GM15510 (cell line): ENCODE data around the gene CAPN7.

ENCODE experiments used
- POLR2A ChIP-seq: IDR thresholded peaks from 3 replicates; pipeline ENCODE4 v1.6.1; 2011; ENCODE audit warnings: borderline replicate concordance; ENCODE audit not compliant: insufficient read length; ENCODE audit errors: extremely low read depth

CAPN7 gene

DNA sequence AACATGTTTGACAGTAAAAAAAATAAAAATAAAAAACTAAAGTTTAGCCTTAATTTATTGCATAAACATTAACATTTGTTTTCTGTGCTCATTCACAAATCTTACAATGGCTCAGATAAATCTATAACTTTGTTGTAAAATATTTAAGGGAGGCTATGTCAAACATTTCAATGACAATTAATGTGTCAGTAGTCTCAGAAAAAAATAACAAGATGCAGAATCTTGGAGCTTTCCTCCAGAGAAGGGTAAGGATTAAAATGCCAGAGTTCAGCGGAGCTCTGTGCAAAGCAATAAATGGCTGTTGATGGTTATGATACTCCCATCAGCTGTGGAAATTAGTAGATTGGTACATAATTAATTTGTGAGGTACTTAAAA, 20.0 kb upstream of the CAPN7 start:
- TF ChIP-seq POLR2A = no peak

DNA sequence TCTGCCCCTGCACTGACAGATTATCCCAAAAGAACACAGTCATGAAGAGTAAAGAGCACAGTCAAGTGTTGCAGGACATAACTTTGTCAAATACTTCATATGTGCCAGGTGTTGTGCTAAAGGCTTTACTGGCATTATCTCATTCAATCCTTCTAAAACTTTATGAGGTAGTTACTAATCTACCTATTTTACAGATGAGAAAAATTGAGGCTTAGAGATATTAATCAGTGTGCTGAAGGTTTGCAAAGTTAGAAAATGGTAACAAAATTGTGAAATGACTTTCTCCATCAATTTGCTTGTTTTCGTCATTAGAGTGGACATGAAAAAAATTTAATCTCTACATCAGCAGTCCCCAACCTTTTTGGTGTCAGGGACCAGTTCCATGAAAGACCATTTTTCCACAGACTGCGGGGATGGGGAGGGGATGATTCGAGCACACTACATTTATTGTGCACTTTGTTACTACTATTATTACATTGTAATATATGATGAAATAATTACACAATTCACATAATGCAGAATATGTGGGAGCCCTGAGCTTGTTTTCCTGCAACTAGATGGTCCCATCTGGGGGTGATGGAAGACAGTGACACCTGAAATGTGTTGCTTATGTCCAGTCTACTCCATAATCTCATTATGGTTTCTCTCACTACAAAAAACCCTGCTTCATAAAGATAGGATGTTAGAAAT, 8.6 kb upstream of the CAPN7 start:
- no peak for TF ChIP-seq POLR2A

DNA sequence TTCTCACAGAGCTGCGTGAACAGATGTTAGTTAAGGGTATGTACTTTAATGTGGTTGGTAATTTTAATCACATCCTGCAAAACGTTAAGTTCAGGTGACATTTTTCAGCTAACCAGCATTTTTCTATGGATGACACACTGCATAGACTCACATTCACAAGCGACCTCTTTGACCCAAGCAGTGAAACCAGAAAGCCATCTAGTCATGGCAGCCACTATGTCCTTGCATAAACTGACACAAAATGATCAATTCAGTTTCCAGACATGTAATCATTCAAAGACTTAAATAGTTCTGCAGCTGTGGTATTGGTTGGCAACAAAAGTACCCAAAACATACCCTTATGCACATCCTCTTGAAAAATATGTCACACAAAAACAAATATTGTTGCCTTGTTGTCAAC, 7.4 kb upstream of the CAPN7 start:
- no peak for TF ChIP-seq POLR2A

DNA sequence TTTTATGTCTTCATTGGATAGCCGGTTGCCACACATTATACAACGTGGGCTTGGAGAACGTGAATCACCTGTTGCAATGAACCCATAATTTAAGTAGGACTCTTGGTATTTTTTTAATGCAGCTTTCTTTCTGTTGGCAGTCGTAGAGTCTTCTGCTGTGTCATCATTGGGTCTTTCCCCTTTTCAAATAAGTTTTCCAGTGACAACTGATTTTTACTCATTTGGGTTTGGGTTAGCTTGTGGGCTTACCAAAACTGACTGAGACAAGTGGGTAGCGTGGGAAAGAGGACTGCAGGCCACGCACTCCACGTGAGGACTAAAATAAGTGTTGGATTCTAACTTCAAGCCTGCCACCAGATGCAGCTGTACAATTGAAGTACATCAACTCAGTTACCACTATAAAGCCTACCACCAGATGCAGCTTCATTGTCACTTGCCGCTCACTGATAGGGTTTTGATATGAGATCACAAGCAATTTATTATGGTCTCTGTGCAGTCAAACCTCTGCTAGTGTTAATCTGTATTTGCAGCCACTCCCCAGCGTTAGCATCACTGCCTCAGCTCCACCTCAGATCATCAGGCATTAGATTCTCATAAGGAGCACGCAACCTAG, 6.4 kb upstream of the CAPN7 start:
- no peak for TF ChIP-seq POLR2A

DNA sequence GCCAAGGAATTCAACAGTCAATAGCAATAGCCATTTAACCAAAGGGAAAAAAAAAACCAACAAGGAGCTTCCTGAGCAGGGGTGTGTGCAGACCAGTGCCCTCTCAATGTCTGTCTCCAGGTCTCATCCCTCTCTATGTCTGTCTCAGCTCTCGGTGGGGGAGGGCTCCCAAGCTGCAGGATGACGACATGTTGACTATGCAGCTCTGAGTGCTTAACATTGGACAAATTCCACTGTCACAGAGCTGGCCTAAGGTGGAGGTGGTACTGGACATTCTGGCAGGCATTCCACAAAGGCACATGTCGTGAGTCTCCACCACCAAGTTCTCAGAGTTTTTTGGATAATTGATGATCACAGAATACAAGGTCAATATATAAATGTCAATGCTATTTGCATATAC, 2.0 kb upstream of the CAPN7 start:
- no peak for TF ChIP-seq POLR2A

DNA sequence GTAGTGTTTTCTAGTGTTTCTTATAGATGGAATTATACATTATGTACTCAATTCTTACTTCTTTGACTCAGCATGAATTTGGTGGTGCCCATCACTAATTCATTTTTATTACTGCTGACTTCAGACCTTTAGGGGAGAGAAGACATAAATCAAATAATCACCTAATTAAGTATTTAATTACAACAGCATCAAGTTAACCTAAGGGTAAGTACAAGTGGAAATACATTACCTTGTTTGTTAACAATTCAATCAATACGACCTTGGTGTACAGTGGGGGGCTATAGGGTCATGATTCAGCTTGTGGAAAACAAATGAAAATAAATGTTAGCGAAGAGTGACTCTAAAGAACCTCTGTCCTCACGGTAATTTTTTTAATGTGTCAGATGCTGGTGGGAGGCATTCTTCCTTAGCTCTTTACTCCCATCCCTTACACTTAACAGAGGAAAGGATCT, 538 bp upstream of the CAPN7 start:
- TF ChIP-seq POLR2A = no peak

DNA sequence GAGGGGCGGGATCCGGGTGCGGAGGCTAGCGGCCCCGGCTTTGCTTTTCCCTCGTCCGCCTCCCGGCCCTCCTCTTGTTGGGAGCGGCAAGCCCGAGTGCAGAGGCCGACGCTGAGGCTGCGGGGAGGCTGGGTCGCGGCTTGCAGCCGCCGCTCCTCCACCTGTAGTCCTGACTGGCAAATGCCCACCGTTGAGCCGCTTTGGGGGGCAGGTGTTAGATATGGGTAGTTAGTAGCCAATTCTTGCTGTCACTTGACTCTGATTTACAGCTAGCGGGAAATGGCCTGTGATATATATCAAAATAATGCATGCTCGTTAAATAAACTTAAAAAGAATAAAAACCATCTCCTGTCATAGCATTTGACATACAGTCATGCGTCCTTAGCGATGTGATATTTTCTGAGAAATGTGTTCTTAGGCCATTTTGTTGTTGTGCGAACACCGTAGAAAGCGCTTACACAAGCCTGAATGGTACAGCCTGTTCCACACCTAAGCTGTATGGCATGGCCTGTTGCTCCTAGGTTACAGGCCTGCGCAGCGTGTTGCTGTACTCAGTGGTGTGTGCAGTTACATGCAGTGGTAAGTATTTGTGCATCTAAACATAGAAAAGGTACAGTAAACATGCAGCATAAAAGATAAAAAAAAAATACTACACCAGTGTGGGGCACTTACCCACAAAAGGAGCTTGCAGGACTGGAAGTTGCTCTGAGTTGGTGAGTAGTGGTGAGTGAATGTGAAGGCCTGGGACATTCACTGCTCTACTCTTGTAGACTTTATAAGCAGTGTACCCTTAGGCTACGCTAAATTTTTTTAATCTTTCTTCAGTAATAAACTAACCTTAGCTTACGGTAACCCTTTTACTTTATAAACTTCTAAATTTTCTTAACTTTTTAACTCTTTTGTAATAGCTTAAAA, 873 bp downstream of the CAPN7 start:
- TF ChIP-seq POLR2A = no peak

DNA sequence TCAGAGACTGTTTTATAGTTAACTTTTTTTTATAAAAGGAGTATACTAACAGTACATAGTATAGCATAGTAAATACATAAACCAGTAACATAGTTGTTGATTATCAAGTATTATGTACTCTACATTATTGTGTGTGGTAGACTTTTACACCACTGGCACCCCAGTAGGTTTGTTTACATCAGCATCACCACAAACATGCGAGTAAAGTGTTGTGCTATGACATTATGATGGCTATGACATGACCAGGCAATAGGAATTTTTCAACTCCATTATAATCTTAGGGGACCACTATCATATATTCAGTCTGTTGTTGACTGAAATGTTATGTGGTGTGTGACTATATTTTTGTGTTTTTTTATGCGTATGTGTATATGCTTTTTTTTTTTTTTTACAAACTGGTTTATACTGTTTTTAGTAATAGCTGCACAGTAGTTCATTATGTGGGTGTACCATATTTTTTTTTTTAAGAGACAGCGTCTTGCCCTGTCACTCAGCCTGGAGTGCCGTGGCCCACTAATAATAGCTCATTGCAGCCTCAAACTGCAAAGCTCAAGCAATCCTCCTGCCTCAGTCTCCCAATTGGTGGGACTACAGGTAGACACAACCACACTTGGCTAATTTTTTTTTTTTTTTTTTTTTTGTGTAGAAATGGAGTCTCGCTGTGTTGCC, 1.9 kb downstream of the CAPN7 start:
- no peak for TF ChIP-seq POLR2A

DNA sequence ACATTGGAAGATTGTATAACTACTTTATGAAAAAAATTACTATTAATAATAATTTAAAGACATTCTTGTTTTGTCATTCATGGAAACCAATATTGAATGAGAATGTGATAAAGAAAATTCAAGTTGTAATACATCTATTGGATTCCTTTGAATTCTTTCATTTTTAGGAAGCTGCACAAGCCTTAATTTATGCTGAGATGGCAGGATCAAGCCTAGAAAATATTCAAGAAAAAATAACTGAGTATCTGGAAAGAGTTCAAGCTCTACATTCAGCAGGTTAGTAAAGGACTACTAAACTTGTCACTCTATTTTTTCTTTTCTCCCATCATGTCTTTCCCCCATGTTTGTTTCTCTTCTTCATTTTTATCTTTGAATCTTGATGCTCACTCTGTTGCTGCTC, 5.9 kb downstream of the CAPN7 start:
- no peak for TF ChIP-seq POLR2A

DNA sequence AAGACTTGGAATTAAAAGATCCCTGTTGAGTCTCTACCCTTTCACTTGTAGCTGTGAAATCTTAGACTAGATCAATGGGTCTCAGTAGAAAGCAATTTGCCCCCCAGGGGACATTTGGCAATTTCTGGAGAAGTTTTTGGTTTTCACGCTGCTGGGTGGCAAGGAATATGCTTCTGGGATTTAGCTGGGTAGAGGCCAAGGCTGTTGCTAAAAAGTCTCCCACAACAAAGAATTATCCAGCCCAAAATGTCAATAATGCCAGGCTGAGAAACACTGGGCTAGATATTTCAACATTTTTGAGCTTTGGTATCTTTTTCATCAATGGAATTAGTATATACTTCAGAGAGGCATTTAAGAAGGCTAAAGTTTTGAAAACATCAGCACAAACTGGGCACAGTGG, 8.7 kb downstream of the CAPN7 start:
- no peak for TF ChIP-seq POLR2A

DNA sequence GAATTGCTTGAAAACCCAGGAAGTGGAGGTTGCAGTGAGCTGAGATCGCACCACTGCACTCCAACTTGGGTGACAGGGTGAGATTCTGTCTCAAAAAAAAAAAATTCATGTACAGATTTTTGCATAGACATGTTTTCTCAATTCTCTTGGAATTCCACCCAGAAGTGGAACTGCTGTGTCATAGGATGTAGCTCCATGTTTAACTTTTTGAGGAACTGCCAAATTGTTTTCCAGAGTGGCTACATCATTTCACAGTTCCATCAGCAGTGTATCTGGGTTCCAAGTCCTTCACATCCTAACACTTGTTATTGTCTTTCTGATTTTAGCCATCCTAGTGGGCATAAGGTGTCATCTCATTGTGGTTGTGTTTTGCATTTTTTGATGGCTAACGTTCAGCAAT, 9.9 kb downstream of the CAPN7 start:
- TF ChIP-seq POLR2A = no peak

DNA sequence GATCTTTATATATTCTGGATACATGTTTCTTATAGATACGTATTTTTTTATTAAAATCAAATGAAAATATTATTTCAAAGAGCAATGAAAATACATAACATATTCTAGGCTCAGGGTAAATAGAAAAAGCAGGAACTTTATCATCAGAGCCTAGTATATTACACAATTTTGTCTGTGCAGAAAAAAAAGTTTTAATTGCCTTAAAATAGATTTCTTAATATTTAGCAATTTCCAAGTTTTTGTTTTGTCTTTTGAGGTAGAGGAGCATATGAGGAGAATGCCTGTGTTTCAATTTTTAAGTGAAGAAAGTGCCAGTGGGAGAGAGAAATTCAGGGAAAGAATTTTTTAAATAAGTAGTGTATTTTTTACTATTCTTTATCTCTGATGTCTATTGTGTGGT, 10.5 kb downstream of the CAPN7 start:
- TF ChIP-seq POLR2A = no peak

DNA sequence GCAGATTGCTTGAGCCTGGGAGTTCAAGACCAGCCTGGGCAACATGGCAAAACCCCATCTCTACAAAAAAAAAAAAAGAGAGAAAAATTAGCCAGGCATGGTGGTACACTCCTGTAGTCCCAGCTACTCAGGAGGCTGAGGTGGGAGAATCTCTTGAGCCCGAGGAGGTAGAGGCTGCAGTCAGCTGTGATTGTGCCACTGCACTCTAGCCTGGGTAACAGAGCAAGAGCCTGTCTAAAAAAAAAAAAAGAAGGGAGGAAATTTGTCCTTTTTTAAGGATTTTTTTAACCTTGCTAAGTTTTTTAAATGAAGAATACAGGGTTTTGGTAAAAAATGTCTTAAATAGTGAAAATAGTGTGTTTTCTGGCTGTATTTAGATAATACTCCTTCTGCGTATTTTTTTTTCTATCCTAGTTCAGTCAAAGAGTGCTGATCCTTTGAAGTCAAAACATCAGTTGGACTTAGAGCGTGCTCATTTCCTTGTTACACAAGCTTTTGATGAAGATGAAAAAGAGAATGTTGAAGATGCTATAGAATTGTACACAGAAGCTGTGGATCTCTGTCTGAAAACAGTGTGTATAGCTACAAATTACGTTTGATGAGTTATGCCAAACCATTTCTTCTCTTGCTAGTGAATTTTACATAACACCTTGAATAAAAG, 11.1 kb downstream of the CAPN7 start:
- no peak for TF ChIP-seq POLR2A

DNA sequence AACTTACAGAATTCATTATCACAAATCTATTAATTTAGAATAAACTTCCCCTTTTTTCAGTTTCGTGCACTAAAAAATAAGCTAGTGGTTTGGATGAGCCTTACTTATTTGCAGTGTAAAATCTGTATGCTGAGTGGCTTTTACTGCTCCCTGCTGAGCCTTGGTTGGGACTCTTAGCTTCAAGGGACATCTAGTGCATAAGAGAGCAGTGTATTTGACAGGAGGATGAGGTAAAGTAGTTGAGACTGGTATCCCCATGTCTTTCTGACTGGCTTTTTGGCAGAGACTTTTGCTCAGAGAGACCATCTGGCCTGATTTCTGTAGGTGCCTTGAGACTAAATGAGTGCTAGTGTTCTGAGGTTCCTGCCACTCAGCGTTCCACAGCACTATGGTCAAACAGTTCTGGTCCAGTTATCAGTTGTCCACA, 11.8 kb downstream of the CAPN7 start:
- TF ChIP-seq POLR2A = no peak
